Kidney capillary endothelial cell (primary cell): ENCODE measurements around the gene OLFML1.

Experiments used
- DNase-seq: peaks from one replicate; pipeline ENCODE4 v3.0.0-alpha.2; 2018; ENCODE audit warnings: low spot score

The OLFML1 gene

DNA sequence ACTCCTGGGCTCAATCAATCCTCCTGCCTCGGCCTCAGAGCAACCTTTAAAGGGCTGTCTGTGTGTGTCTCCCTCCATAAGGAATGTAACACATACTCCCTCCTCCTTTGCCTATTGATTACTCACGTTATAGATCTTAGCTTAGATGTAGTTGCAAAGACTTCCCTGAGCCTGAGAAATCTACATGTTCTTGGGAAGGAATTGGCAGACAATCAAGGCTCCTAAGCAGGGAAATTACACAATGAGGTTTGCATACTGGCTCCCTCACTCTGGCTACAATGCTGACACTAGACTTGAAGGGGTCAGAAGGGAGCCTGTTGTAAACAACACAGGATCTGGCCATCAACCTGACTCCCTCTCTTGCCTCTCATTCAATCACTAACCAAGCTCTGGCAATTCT, 5.2 kb upstream of the OLFML1 start:
- no peak for DNase-seq

DNA sequence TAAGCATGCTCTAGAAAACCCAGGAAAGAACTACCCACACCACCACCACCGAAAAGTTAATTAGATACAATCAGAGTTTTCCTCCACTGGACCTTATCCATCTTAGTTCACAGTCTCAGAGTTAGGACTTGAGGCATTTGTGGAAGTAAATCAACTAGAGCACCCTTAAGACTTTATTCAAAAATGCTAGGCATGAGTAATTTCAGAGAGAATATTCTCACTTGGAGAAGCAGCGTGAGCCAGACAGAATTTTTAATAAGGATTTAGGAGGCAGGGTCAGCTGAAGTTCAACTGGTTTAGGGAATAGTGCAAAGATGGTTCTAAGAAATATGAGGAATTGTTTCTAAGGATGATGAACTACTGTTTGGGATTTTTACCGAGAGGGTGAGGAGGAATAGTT, 1.2 kb upstream of the OLFML1 start:
- no peak for DNase-seq

DNA sequence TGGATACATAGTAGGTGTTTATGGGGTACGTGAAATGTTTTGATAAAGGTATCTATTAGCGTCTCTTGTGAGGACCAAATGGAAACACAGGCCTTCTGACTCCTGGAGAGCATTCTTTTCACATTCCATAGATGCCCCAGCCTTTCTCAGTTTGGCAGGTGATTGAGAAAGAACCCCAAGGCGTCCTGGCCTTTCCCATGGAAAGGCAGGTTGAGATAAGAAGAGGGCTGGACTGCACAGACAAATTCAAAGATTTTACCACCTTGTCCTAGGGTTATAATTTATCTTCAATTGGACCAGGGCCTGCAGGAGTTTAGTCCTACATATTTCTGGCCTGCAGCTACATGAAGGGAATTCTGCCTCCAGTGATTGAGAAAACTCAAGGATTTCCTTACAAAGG, 661 bp upstream of the OLFML1 start:
- no peak for DNase-seq

DNA sequence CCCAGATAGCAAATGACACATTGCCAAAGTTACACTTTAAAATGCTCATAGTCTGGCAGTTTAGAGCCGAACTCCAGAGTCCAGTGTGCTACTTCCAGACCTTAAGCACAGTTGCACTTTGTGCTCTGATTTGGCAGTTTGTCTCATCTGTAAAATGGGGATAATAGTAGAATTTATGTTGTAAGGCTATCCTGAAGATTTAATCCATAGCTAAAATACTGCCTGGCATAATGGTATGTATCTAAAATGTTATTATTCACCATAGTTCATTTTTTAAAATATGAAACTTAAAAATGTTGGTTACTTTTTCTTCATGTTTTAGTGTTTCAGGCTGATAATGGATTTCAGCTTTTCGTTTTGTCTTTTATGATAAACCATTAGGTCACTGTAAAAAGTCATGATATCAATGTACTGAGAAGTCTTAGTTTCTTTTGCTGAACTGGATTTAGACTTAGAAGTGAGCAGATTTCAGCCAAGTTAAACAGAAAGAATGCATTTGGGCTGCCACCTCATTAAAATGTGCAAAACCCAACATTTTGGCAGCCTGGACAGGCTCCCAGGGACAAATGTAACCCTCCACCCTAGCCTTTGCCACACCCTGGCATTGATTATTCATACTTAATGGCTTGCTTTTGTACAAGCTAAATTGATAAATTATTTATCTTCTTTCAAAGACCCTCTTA, 933 bp downstream of the OLFML1 start:
- DNase-seq: no peak

DNA sequence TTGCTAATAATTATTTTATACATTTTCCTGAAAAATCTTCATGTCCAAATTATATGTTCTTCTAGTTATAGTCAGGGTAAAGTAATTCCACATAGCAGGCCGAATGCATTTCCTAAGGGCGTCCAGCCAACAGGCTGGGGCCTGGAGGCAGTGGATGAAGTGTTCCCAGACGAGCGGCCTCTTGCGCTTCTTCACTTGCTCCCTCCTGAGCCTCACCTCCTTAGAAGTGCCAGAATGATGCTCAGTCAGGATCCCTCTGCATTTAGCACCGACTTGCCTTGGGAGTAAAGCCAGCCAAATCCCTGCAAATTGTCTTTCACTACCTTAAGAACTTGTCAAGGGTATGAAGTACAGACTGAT, 1.5 kb downstream of the OLFML1 start:
- no peak for DNase-seq

DNA sequence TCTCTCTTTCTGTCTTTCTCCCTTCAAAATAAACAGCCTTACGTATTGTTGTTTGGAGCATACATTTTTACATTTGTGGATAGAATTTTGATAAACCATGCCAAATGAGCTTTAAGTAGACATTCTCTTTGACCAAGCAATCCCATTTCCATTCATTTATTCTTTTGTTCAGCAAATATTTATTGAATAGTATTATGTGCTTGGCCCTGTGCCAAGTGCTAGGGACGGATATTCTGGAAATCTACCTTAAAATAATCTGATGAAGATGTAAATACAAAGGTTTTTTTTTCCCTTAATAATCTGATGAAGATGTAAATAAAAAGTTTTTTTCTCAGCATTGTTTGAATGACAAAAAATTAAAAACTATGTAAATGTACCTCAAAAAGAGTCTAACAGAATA, 2.1 kb downstream of the OLFML1 start:
- no peak for DNase-seq

DNA sequence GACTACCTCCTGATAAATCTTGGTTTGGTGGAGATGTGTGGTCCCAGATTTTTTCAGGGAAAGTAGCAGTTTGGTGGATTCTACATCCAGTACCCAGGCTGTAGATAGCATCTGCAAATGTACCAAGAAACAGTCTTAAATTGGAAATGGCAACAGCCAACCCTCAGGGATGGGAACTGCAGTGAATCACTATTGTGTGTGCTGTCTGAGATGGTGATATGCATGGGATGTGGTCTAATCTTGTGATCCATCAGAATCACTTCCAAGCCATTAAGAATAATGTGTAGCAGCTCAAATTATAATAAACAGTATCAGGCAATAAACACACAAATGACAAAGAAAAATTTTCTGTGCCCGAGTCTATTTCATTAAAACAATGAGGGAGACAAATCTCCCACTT, 3.4 kb downstream of the OLFML1 start:
- no peak for DNase-seq

DNA sequence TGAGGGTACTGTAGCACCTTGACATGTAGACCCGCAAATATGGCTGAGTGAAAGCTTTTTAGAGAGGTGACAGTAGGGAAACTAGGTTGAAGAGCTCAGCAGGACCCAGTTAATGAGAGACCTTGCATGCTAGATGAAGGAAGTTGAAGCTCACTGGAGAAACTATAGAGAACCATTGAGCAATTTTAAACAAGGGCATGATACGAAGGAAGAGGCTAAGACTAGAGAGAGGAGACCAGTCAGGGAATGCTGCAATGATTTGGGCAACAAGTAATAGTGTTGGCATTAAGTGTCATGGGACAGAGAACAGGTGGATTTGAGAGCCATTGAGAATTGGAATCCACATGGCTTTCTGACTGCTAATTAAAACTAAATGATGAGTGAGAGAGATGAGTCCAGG, 4.1 kb downstream of the OLFML1 start:
- no peak for DNase-seq

DNA sequence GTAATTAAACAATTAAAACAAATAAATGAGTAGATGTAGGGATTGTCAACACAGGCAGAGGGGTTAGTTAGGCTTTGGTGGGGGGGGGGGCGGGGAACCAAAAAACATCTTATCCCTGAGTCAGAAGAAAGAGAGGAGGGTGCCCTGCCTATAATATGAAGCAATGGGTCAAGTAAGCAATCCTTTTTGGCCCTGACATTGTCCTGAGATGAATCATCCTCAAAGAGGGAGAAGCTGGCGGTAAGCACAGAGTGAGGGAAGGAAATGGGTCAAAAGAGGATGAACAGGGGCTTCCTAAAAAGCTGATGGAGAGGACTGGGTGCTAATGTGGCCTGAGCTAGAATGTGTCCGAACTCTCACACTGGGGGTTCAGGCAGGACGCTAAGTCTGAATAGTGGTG, 4.7 kb downstream of the OLFML1 start:
- no peak for DNase-seq

DNA sequence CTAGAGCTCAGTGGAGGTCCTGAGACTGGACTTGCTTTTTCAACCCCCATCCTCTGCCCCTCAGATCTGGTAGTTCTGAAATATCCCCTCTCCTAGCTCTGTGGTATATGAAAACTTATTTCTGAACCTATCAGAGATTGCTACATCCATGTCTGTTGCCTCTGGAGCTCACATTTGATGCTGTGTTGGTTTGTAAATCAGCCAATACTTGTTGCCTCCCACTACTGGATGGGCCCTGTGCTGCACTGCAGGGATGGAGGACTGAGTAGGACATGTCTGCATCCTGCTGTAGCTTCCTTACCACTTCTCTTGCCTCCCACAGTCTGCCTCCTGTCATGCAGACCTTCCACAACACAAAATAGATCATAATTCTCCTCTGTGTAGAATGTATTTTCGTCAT, 5.2 kb downstream of the OLFML1 start:
- no peak for DNase-seq

DNA sequence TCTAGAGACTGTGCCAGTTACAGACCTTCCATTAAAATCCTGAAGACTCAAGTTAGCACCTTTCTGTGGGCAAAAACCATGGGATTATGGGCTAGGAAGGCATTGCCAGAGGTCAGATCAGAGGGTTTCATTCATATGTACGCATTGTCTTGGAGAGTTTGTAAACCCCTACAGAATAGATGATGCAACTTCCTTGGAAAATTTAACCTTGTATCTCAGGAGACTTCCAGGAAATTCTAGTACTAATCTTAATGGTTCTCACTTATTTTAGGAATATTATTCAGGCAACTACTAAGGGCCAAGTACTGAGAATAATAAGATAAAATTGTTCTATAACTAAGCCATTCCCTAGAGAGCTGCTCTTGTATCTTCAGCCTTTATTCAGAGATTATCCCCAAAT, 6.9 kb downstream of the OLFML1 start:
- DNase-seq: no peak

DNA sequence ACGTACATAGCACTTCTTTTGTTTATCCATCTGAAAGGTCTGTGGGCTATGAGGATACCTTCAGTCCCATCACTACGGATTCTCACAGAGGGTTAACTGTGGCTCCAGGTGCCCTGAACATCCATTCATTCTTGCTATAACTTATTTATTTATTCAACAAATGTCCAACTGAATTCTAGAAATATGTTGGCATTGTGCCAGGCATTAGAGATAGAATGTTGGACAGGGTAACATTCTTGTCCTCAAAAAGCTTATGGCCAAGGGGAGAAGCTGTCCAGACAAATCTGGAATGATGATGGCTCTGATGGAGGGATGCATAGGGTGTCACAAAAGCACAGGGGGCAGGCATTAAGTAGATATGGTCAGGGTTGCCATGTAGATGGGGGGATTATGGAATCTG, 8.4 kb downstream of the OLFML1 start:
- DNase-seq: no peak

DNA sequence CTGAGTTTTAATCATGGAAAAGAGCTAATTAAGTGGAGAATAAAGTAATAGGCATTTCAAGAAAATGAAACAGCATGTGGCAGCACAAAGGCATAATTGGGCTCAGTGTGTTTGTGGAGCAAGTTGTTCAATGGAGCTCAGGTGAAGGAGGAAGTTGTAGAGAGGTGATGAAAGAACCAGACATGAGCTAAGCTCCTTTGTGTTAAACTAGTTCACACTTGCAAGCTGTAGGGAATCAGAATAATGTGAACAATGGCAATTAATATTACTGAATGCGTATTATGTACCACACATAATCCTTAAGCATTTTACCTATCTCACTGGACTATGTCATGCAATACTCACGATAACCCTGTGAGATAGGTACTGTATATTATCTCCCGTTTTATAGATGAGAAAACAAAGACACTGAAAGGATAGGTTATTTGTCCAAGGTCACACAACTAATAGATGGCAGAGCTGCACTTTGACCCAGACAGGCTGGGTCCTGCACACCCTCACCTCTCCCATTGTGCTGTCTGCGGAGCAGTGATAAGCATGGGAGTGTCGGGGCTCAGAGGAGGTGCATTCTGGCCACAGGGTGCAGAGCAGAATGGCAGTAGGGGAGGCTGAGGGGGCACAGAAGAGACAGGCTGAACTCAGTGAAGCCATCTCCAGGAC, 8.9 kb downstream of the OLFML1 start:
- DNase-seq: no peak

DNA sequence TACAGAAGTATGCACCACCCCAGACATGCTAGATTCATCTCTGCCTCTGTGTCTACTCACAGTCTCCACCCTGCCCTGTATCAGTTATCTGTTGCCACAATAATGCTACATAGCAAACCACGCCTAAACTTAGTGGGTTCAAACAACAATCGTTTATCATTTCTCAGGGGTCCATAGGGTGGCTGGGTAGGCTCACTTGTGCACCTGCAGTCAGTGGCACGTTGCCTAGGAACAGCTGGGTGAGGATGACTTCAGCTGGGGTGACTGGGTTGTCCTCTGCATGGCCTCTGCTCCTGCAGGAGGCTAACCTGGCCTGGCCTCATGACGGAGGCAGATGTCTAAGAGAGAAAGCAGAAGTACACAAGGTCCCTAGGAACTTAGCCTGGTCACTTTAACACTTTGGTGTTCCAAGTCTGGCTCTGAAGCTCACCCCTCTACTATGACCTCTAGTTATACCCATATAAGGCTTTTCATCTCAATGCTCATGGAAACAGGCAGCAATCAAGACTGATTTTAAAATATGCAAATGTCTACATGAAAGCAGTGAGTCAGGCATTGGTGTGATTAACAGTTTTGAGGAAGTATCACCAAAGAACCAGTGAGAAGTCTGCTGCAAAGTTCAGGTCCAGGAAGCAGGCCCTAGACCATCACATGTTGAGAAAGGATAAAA, 10.7 kb downstream of the OLFML1 start:
- no peak for DNase-seq

DNA sequence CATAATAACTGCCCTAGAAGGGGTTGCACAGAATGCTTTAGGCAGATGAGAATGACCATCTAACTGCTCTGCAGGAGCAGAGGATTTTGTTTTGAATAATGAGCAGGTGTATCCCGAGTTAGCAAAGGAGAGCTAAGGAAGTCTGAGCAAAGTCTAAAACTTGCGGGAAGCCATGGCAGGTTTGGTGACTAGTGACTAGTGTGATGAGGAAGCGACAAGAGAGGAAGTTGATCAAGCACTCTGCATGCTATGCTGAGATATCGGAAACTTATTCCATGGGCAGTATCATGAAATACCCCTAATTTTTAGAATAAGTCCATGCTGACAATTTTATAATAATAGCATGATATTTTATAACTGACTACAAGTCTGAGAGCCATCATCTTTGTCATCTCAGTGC, 12.9 kb downstream of the OLFML1 start:
- no peak for DNase-seq

DNA sequence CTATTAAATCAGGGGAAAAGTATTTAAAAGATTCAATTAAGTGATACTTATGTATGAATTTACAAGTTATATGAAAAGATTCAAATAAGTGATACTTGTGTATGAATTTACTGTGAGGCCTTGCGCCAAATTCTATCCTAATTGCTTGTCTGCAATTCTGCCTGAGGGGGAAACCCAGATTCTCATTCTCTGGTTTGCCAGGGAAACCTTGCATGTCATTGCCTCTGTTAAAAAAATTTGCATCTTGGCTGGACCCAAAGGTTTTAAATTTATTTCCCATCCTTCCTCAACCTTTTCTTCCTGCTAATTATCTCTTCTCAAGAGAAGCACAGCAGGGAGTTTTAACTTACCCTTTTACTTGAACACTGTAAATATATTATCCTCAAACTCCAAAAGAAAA, 13.8 kb downstream of the OLFML1 start:
- DNase-seq: no peak

DNA sequence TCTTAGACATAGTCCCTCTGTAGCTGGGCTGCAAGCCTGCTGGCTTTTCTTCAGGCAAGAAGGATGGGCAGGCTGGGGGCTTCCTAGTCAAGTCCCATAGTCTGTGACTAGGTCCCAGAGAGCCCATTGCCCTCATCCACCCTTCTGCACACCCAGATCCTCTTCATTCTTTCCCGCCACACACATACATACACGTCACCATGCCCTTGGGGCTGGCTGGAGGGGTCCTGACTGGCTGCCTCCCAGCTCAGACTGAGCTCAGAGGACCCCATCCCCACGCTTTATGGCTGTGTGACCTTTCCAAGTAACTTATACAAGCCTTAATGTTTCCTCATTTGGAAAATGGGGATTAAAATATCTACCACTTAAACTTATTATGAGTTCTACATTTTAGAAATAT, 14.9 kb downstream of the OLFML1 start:
- no peak for DNase-seq

DNA sequence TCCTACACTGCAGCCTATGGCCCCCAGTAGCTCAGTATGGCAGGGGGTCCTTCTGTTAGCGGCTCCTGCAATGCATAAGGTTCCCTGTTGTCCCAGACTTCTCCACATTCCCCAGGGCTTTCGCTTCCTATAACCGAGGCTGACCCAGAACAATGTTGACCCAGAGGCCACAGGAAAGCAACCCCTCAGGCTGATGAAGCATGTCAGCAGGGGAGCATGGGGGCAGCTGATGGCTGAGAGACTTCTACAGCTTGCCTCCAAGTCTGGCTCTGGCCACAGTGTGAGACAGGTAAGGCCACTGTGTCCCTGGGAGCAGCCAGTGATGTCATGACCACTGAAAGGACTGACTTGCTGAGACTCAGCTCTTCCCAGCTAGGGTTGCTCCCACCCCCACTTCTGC, 15.9 kb downstream of the OLFML1 start:
- DNase-seq: no peak

DNA sequence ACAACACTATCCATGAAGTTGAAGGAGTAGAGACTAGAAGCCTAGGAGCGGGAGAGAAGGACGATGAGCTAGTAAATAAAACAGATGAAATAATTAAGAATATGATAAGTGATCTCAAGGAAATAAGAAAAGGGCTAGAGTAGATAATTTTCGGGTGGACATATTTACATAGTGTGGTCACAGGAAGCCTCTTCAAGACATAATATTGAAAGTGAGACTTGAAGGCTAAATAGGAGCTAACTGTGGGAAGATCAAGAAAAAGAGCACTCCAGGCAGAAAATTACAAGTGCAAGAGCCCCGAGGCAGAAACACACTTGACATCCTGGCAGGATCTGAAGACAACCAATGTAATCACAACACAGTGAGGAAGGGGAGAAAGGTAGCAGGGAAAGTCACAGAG, 16.6 kb downstream of the OLFML1 start:
- no peak for DNase-seq

DNA sequence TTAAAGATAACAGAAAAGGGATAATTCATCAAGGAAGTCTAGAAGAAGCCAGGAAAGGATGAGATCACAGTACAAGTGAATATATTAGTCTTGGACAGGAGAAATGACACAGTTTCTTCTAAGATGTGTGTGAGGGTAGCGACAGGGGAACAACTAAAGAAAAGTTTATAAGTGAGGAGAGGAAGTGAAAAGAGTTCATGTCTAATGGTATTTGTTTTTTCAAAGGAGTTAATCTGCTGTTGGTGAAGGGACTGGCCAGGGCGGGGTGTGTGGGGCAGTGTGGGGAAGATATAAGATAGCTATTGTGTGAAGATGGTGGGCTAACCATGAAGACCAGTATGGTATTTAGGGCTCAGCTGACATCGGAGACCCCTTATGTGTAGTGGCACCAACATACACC, 20.9 kb downstream of the OLFML1 start:
- DNase-seq: no peak

DNA sequence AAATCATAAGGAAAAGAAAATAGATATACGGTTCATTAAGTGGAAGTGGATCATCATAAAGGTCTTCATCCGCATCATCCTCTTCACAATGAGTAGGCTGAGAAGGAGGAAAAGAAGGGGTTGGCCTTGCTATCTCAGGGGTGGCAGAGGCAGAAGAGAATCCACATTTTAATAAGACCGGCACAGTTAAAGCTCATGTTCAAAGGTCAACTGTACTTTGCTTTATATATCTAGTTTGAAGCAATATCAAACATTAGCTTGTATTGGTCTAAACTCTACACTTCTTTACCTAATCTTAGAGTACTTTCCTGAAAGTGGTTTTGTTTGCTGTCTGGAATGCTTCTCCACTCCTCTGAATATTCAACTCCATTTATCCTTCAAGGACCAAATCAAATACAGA, 22.8 kb downstream of the OLFML1 start:
- no peak for DNase-seq

DNA sequence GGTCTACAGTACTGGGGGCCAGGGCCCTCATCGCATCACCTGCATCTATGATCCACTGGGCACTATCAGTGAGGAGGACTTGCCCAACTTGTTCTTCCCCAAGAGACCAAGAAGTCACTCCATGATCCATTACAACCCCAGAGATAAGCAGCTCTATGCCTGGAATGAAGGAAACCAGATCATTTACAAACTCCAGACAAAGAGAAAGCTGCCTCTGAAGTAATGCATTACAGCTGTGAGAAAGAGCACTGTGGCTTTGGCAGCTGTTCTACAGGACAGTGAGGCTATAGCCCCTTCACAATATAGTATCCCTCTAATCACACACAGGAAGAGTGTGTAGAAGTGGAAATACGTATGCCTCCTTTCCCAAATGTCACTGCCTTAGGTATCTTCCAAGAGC, 24.7 kb downstream of the OLFML1 start:
- no peak for DNase-seq

DNA sequence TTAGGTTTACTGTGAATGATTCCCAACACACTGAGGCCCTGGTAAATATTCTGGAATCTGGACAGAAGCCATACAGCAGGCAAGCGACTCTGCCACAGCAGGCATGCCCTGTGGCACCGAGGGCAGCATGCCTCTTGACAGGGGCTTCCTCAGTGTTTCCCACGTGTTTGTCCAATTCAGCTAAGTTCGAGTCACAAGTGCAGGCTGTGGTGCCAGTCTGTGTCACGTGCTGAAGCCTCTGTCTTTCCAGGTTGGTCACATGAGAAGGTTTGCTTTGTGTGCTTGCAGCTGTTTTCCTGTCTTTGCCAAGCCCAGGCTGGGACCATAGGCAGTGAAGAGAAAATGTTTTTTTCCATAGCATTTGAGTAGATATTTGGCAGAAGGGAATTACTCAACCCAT, 26.1 kb downstream of the OLFML1 start:
- DNase-seq: no peak
